ENCODE measurements around the gene CPLX4.

DNA sequence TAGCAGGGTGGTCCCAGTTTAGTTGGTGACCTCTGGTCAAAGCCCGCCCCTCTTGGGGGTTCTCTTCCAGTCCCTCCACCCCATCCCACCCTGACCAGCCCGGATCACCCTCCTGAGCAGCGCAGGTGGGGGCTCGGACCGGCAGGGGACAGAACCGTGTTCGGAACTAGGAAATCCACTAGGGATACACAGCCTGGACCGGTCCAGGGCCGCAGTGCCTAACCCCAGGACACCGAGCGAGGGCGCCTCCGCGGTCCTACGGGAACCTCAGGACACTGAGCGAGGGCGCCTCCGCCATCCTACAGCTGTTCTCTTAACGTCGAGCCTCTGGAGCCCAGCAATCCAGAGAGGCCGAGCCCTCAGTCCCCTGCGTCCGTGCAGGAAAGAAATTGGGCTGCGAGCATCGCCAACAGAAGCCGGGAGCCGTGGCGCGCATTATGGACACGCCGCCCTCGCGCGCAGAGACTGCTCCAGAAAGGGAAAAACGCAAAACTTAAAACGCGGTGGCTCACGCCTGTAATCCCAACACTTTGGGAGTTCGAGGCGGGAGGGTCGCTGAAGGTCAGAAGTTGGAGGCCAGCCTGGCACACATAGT lies 53.7 kb downstream of the CPLX4 start:
- TF ChIP-seq POLR2AphosphoS5 (IDR thresholded peaks at IDR 0.05; ENCODE audit: low read depth, low read length) (no peak), TCF7L2 (IDR thresholded peaks at IDR 0.05; ENCODE audit: low read depth, low read length) (no peak), SIN3A (IDR thresholded peaks at IDR 0.05; ENCODE audit: borderline replicate concordance, insufficient read depth, low read depth, low read length) (no peak)
- TF ChIP-seq, protein P1, sequence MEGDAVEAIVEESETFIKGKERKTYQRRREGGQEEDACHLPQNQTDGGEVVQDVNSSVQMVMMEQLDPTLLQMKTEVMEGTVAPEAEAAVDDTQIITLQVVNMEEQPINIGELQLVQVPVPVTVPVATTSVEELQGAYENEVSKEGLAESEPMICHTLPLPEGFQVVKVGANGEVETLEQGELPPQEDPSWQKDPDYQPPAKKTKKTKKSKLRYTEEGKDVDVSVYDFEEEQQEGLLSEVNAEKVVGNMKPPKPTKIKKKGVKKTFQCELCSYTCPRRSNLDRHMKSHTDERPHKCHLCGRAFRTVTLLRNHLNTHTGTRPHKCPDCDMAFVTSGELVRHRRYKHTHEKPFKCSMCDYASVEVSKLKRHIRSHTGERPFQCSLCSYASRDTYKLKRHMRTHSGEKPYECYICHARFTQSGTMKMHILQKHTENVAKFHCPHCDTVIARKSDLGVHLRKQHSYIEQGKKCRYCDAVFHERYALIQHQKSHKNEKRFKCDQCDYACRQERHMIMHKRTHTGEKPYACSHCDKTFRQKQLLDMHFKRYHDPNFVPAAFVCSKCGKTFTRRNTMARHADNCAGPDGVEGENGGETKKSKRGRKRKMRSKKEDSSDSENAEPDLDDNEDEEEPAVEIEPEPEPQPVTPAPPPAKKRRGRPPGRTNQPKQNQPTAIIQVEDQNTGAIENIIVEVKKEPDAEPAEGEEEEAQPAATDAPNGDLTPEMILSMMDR (IDR thresholded peaks at IDR 0.05): no peak
- TF ChIP-seq, protein P2, sequence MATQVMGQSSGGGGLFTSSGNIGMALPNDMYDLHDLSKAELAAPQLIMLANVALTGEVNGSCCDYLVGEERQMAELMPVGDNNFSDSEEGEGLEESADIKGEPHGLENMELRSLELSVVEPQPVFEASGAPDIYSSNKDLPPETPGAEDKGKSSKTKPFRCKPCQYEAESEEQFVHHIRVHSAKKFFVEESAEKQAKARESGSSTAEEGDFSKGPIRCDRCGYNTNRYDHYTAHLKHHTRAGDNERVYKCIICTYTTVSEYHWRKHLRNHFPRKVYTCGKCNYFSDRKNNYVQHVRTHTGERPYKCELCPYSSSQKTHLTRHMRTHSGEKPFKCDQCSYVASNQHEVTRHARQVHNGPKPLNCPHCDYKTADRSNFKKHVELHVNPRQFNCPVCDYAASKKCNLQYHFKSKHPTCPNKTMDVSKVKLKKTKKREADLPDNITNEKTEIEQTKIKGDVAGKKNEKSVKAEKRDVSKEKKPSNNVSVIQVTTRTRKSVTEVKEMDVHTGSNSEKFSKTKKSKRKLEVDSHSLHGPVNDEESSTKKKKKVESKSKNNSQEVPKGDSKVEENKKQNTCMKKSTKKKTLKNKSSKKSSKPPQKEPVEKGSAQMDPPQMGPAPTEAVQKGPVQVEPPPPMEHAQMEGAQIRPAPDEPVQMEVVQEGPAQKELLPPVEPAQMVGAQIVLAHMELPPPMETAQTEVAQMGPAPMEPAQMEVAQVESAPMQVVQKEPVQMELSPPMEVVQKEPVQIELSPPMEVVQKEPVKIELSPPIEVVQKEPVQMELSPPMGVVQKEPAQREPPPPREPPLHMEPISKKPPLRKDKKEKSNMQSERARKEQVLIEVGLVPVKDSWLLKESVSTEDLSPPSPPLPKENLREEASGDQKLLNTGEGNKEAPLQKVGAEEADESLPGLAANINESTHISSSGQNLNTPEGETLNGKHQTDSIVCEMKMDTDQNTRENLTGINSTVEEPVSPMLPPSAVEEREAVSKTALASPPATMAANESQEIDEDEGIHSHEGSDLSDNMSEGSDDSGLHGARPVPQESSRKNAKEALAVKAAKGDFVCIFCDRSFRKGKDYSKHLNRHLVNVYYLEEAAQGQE (IDR thresholded peaks at IDR 0.05; ENCODE audit: insufficient read depth in 1 of 2, low read depth in 2 of 2, low read length in 1 of 2): no peak

All from Panc1 (cell line).